ENCODE data around the gene MPO. TPM values are rescaled to one million over a fixed set of nuclear protein-coding genes. Genes with fewer than 3 reads are reported as not detected.

The MPO gene
- total and polyA plus RNA-seq, 9 of the 15 experiments (the other 6 are each of a cell fraction or from before 2014, with no cell fraction given) = 0.04 to 0.47 (median 0.39) TPM; not detected in 6

DNA sequence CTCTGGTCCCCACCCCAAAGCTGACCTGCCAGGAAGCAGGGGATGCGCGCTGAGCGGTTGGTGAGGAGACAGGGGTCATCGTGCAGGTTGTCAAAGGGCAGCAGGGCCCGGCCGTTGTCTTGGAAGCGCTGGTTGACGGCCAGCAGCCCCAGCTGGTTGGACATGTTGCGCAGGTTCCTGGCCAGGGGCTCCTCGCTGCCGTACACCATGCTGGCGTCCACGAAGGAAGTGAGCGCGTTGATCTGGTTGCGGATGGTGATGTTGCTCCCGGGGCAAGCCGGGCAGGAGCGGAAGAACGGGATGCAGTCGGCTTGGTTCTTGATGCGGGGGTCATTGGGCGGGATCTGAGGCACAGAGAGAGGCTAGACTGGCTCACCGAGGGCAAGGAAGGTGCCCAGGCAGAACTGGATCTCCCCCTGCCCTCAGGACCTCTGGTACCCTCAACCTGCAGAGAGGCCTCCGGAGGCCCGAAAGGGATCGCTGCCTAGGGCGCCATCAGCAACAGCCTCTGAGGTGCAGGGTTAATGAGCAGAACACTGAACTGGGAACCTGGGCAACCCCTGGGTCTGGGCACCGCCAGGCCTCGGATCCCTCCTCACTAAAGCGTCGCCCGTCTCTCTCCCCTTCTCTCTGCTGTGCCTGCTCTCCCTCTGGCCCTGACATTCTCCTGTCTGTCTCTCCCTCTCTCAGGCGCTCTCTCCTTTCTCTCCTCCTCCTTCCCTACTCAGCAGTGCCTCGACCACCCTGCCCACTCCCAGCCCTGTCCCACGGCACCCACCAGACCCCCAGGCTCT is 2.7 kb downstream of the MPO start (continued):
- TF ChIP-seq ZNF518B (CRISPR knock-in tag; IDR thresholded peaks at IDR 0.05) = no peak
- TF ChIP-seq TEAD4 (IDR thresholded peaks at IDR 0.05; ENCODE audit: low read length) = no peak
- TF ChIP-seq TEAD4 (CRISPR knock-in tag; IDR thresholded peaks at IDR 0.05; ENCODE audit: borderline replicate concordance) = no peak
- no peak for TF ChIP-seq CCNT2 (IDR thresholded peaks at IDR 0.05; ENCODE audit: borderline replicate concordance, extremely low read depth, insufficient read length, low read depth, low read length)
- no peak for TF ChIP-seq DNMT1 (IDR thresholded peaks at IDR 0.05)
- no peak for TF ChIP-seq STAT5B (CRISPR knock-in tag; IDR thresholded peaks at IDR 0.05)
